ENCODE results near the gene ZSWIM1.

The ZSWIM1 gene

DNA sequence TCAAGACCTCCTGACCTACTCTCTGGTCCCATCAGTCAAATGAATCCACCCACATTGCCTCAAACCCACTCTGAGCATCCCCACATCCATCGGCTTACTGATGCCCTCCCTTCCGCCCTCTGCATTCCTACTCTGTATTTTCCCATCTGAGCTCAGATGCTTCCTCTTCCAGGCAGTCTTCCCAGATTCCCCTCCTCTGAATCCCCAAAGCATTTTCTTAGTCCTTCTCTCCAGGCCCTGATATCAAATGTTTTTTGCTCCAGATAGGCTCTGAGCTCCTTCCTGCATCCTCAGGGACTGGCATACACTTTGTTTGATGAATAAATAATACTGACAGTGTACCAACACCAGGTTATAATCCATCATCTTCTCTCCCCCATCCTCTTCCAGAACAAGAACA is 27.1 kb downstream of the ZSWIM1 start:
- DNase-seq (ENCODE audit: low read depth, low spot score) = no peak
- in situ Hi-C loops (cut with HindIII; ENCODE audit: low sequenced_read_pairs) = no loop called here
- TF ChIP-seq CTCF (IDR thresholded peaks at IDR 0.05; ENCODE audit: low read depth, low read length) = no peak
- H3K4me3 ChIP-seq (ENCODE audit: low read depth, low read length) = no peak overlapping the region

DNA sequence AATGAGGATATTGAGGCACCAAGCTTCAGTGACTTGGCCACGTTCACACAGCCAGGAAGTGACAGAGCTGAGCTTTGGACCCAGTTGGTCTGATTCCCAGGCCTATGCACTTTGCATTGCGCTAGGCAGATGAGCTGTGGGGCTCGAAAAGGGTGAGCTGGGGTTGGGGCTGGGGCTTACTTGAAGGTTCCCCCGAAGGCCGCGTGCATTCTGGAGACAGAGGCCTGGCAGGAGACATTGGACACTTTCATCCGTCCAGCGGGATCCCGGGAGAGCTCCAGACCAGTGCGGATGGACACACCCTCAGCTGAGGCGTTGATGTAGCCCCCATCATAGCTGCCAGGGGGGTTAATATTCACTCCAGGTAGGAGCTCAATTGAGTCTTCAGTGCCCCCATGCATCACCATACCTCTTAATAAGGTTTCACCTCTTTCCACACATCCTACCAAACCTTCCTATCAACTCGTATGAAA is 28.3 kb downstream of the ZSWIM1 start:
- H3K4me3 ChIP-seq (ENCODE audit: low read depth, low read length) = no peak overlapping the region
- DNase-seq (ENCODE audit: low read depth, low spot score) = no peak
- no peak for TF ChIP-seq CTCF (IDR thresholded peaks at IDR 0.05; ENCODE audit: low read depth, low read length)
- in situ Hi-C loops (cut with HindIII; ENCODE audit: low sequenced_read_pairs) = no loop called here

GRCh38 chr20:45909817-45910669 is 29.0 kb downstream of the ZSWIM1 start:
- in situ Hi-C loops (cut with HindIII; ENCODE audit: low sequenced_read_pairs) = no loop called here
- DNase-seq (ENCODE audit: low read depth, low spot score) = no peak
- H3K4me3 ChIP-seq (ENCODE audit: low read depth, low read length) = peak overlapping the region; percentile 29

DNA sequence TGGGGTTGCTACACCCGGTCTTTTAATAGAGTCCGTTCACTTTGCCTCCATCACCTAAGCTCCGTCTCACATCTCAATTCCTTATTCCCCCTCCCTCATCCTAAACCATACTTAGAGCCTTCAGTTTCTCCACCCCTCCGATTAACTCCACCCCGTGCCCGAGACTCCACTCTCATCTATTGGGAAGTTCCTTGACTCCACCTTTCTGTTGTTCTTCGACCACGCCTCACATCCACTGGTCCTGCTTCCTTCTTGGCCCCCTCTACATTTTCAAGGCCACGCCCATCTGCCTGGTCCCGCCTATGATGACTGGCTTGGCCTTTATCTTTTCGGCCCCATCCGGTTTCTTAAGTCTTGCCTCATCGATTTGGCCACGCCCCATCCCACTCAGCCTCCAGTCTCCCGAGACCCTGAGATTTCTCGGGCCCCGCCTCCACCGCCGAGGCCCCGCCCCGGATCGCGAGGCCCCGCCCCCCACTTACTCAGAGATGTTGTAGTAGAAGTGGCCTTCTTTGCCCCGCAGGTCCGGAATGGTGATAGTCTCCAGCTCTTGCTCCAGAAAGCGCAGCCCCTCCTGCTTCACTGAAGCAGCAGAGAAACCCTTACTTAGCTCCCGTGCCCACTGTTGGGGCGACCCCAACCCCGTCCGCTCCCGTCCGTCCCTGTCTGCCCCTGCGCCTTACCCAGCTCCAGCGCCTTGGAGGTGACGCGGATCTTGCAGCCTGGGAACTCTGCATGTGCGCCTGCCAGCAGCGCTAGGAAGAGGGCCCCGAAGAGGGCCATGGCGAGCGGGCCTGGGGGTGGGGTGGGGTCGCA is 29.9 kb downstream of the ZSWIM1 start:
- H3K4me3 ChIP-seq (ENCODE audit: low read depth, low read length) = peak overlapping the region; percentile 56
- in situ Hi-C loops (cut with HindIII; ENCODE audit: low sequenced_read_pairs) = no loop called here
- no peak for TF ChIP-seq CTCF (IDR thresholded peaks at IDR 0.05; ENCODE audit: low read depth, low read length)
- DNase-seq (ENCODE audit: low read depth, low spot score) = peak; percentile 100

More at GRCh38 chr20:45909817-45910669, 29.0 kb downstream of the ZSWIM1 start:
- no peak for TF ChIP-seq CTCF (IDR thresholded peaks at IDR 0.05; ENCODE audit: low read depth, low read length)

GRCh38 chr20:45911486-45912343 is 30.7 kb downstream of the ZSWIM1 start, which contains the start of gene PLTP:
PLTP (minus strand) TSS chr20:45912155; CDS start chr20:45911452, 703 bp downstream.
- DNase-seq (ENCODE audit: low read depth, low spot score) = peak; percentile 75
- TF ChIP-seq CTCF (IDR thresholded peaks at IDR 0.05; ENCODE audit: low read depth, low read length) = no peak
- in situ Hi-C loops (cut with HindIII; ENCODE audit: low sequenced_read_pairs) = no loop called here
- H3K4me3 ChIP-seq (ENCODE audit: low read depth, low read length) = peak within 1 kb of the TSS; percentile 56

DNA sequence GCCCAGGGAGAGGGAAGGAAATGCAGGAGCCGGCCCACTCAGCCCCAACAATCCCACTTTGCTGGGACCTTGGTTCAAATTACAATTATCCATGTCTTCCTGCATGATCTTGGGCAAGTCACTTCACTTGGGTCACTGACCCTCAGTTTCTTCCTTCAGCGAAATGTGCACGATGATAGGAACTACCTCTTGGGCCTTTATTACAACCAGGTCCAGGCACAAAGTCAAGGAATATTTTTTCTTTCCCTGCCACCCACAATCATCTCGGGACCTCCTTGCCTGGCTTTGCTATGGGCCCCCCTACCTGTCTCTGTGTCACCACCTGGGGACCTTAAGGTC is 31.3 kb downstream of the ZSWIM1 start:
- H3K4me3 ChIP-seq (ENCODE audit: low read depth, low read length) = peak overlapping the region; percentile 56
- TF ChIP-seq CTCF (IDR thresholded peaks at IDR 0.05; ENCODE audit: low read depth, low read length) = no peak
- in situ Hi-C loops (cut with HindIII; ENCODE audit: low sequenced_read_pairs) = no loop called here
- DNase-seq (ENCODE audit: low read depth, low spot score) = no peak

All from astrocyte of the spinal cord (primary cell).